AG04450 (cell line): ENCODE results near the gene BMPR1B. TPM values are rescaled to one million over a fixed set of nuclear protein-coding genes. Genes with fewer than 3 reads are reported as not detected.

Experiments used
- CTCF ChIA-PET: fragments of 300-600, 350-600 bp; formaldehyde crosslinking; extraction: SDS; loops from one replicate; lab custom pipeline; 2022; ENCODE audit warnings: antibody characterized with exemption, inconsistent platforms; lab: Charles Lee
- POLR2A ChIA-PET: fragments of 350-600 bp; formaldehyde crosslinking; extraction: SDS; loops from one replicate; lab custom pipeline; 2021; ENCODE audit warnings: antibody characterized with exemption, inconsistent platforms; lab: Yijun Ruan, JAX
- DNase-seq: peaks from one replicate; pipeline ENCODE4 v3.0.0-alpha.2; 2011; ENCODE audit warnings: low read depth, low spot score
- H3K27ac ChIP-seq: one replicate; pipeline ENCODE4 v1.5.1; 2012; ENCODE audit warnings: low read depth, low read length, control low read depth
- H3K27me3 ChIP-seq: one replicate; pipeline ENCODE4 v1.6.0; 2012; ENCODE audit warnings: low read length; ENCODE audit not compliant: control insufficient read depth, insufficient read depth
- H3K4me3 ChIP-seq: 2 replicates; pipeline ENCODE4 v1.5.1; 2011; ENCODE audit warnings: mild to moderate bottlenecking, low read depth, low read length, control low read depth
- H3K9me3 ChIP-seq: 2 replicates; pipeline ENCODE4 v1.5.1; 2012; ENCODE audit warnings: low read length; ENCODE audit not compliant: control insufficient read depth, insufficient read depth
- CTCF ChIP-seq: IDR thresholded peaks from 2 replicates; pipeline ENCODE4 v1.5.1; 2011; ENCODE audit warnings: low read depth, low read length, control low read depth, inconsistent platforms
- polyA plus RNA-seq: library from polyadenylated mRNA; depleted of rRNA; stranded (reverse); fragments of >200 nt; gene quantifications from 2 replicates; pipeline ENCODE4 v1.2.3, GENCODE V29; 2011

Gene BMPR1B
- polyA plus RNA-seq, 1 experiment = 0.42 TPM

- H3K4me3 ChIP-seq = no peak overlapping the region
Measured at GRCh38 chr4:94721310-94721709, 36.4 kb upstream of the BMPR1B start.

GRCh38 chr4:94722270-94722669, 35.5 kb upstream of the BMPR1B start:
- H3K4me3 ChIP-seq = no peak overlapping the region
- POLR2A ChIA-PET = no interaction called here

More at GRCh38 chr4:94721310-94721709, 36.4 kb upstream of the BMPR1B start:
- ChIA-PET CTCF (interaction anchor here (0.6 to 0.7 kb wide), 3 partner anchors 10 to 44 kb away, joined by 3 to 6 read pairs (median 4); no protein-coding TSS in a partner anchor), POLR2A (no interaction called here)
- Histone ChIP-seq H3K27ac (no peak overlapping the region), H3K9me3 (no peaks in the 10 kb centered on the region), H3K27me3 (no peaks in the 10 kb centered on the region)
- TF ChIP-seq CTCF = no peak
- no peak for DNase-seq

GRCh38 chr4:94722748-94723147, 35.0 kb upstream of the BMPR1B start:
- POLR2A ChIA-PET = no interaction called here
- H3K27me3 ChIP-seq = no peaks in the 10 kb centered on the region
- no peak overlapping the region for H3K4me3 ChIP-seq
- H3K27ac ChIP-seq = no peak overlapping the region
- no peak for TF ChIP-seq CTCF
- no peak for DNase-seq
- CTCF ChIA-PET = no interaction called here
- H3K9me3 ChIP-seq = no peaks in the 10 kb centered on the region

More at GRCh38 chr4:94722270-94722669, 35.5 kb upstream of the BMPR1B start:
- Histone ChIP-seq H3K27ac (no peak overlapping the region), H3K9me3 (no peaks in the 10 kb centered on the region), H3K27me3 (no peaks in the 10 kb centered on the region)
- CTCF ChIA-PET = no interaction called here
- no peak for DNase-seq
- TF ChIP-seq CTCF = no peak

GRCh38 chr4:94724016-94724790, 33.6 kb upstream of the BMPR1B start:
- TF ChIP-seq CTCF = no peak
- no peak for DNase-seq
- no peaks in the 10 kb centered on the region for H3K27me3 ChIP-seq
- no peak overlapping the region for H3K27ac ChIP-seq
- H3K4me3 ChIP-seq = no peak overlapping the region
- CTCF ChIA-PET = no interaction called here
- POLR2A ChIA-PET = no interaction called here
- no peaks in the 10 kb centered on the region for H3K9me3 ChIP-seq

- H3K27me3 ChIP-seq = no peaks in the 10 kb centered on the region
- H3K9me3 ChIP-seq = no peaks in the 10 kb centered on the region
- POLR2A ChIA-PET = no interaction called here
- TF ChIP-seq CTCF = no peak
- DNase-seq = no peak
- H3K4me3 ChIP-seq = no peak overlapping the region
- CTCF ChIA-PET = no interaction called here
- no peak overlapping the region for H3K27ac ChIP-seq
Measured at GRCh38 chr4:94726524-94727123, 31.1 kb upstream of the BMPR1B start.
